ENCODE data around the gene GPR137. TPM values are rescaled to one million over a fixed set of nuclear protein-coding genes. Genes with fewer than 3 reads are reported as not detected.
A peak's percentile ranks its signal among the peaks of the same experiment; 100 is the strongest.

The GPR137 gene
- total RNA-seq, 1 experiment from 2014 or later: 51.8 TPM

GRCh38 chr11:64269540-64270220 lies 16.0 kb upstream of the GPR137 start (continued):
- TF ChIP-seq ERG (CRISPR knock-in tag; IDR thresholded peaks at IDR 0.05) (no peak), NR2C2 (CRISPR knock-in tag; IDR thresholded peaks at IDR 0.05) (peak; percentile 98), ZBTB21 (CRISPR knock-in tag; IDR thresholded peaks at IDR 0.05; ENCODE audit: borderline replicate concordance) (no peak), ZNF232 (CRISPR knock-in tag; IDR thresholded peaks at IDR 0.05) (no peak), ZNF532 (CRISPR knock-in tag; IDR thresholded peaks at IDR 0.05; ENCODE audit: borderline replicate concordance) (no peak), ZSCAN18 (CRISPR knock-in tag; IDR thresholded peaks at IDR 0.05) (no peak), SMAD4 (CRISPR knock-in tag; IDR thresholded peaks at IDR 0.05) (no peak), TP53 (CRISPR knock-in tag; IDR thresholded peaks at IDR 0.05) (no peak), JUN (CRISPR knock-in tag; IDR thresholded peaks at IDR 0.05) (no peak), IRF2 (CRISPR knock-in tag; IDR thresholded peaks at IDR 0.05; ENCODE audit: borderline replicate concordance, low read depth) (no peak), SMAD3 (CRISPR knock-in tag; IDR thresholded peaks at IDR 0.05; ENCODE audit: borderline replicate concordance) (no peak; the same call in 1 of the 2 replicates), GTF2I (CRISPR knock-in tag; conservative IDR thresholded peaks at IDR 0.05) (no peak), FOXP1 (CRISPR knock-in tag; IDR thresholded peaks at IDR 0.05; ENCODE audit: borderline replicate concordance) (peak; percentile 73), TCF7 (CRISPR knock-in tag; IDR thresholded peaks at IDR 0.05; ENCODE audit: low read depth) (0 out of 2 replicates have a peak, but pooled peaks have one; percentile 19), OVOL2 (CRISPR knock-in tag; IDR thresholded peaks at IDR 0.05; ENCODE audit: borderline replicate concordance) (no peak; the same call in 1 of the 2 replicates), JAZF1 (CRISPR knock-in tag; IDR thresholded peaks at IDR 0.05) (no peak), ZNF423 (CRISPR knock-in tag; IDR thresholded peaks at IDR 0.05) (no peak), SP1 (CRISPR knock-in tag; conservative IDR thresholded peaks at IDR 0.05) (peak; percentile 99), GABPB1 (CRISPR knock-in tag; IDR thresholded peaks at IDR 0.05) (peak; percentile 91), TEAD1 (CRISPR knock-in tag; IDR thresholded peaks at IDR 0.05) (peak; percentile 89; the same call in 1 of the 2 replicates), ZNF671 (CRISPR knock-in tag; IDR thresholded peaks at IDR 0.05) (no peak)
- TF ChIP-seq, protein P1, sequence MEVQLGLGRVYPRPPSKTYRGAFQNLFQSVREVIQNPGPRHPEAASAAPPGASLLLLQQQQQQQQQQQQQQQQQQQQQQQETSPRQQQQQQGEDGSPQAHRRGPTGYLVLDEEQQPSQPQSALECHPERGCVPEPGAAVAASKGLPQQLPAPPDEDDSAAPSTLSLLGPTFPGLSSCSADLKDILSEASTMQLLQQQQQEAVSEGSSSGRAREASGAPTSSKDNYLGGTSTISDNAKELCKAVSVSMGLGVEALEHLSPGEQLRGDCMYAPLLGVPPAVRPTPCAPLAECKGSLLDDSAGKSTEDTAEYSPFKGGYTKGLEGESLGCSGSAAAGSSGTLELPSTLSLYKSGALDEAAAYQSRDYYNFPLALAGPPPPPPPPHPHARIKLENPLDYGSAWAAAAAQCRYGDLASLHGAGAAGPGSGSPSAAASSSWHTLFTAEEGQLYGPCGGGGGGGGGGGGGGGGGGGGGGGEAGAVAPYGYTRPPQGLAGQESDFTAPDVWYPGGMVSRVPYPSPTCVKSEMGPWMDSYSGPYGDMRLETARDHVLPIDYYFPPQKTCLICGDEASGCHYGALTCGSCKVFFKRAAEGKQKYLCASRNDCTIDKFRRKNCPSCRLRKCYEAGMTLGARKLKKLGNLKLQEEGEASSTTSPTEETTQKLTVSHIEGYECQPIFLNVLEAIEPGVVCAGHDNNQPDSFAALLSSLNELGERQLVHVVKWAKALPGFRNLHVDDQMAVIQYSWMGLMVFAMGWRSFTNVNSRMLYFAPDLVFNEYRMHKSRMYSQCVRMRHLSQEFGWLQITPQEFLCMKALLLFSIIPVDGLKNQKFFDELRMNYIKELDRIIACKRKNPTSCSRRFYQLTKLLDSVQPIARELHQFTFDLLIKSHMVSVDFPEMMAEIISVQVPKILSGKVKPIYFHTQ (CRISPR knock-in tag; IDR thresholded peaks at IDR 0.05): no peak
- TF ChIP-seq, protein P2, sequence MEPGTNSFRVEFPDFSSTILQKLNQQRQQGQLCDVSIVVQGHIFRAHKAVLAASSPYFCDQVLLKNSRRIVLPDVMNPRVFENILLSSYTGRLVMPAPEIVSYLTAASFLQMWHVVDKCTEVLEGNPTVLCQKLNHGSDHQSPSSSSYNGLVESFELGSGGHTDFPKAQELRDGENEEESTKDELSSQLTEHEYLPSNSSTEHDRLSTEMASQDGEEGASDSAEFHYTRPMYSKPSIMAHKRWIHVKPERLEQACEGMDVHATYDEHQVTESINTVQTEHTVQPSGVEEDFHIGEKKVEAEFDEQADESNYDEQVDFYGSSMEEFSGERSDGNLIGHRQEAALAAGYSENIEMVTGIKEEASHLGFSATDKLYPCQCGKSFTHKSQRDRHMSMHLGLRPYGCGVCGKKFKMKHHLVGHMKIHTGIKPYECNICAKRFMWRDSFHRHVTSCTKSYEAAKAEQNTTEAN (CRISPR knock-in tag; IDR thresholded peaks at IDR 0.05): peak; percentile 99
- TF ChIP-seq, protein P3, sequence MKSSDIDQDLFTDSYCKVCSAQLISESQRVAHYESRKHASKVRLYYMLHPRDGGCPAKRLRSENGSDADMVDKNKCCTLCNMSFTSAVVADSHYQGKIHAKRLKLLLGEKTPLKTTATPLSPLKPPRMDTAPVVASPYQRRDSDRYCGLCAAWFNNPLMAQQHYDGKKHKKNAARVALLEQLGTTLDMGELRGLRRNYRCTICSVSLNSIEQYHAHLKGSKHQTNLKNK (CRISPR knock-in tag; IDR thresholded peaks at IDR 0.05): peak; percentile 70
- TF ChIP-seq, protein P4, sequence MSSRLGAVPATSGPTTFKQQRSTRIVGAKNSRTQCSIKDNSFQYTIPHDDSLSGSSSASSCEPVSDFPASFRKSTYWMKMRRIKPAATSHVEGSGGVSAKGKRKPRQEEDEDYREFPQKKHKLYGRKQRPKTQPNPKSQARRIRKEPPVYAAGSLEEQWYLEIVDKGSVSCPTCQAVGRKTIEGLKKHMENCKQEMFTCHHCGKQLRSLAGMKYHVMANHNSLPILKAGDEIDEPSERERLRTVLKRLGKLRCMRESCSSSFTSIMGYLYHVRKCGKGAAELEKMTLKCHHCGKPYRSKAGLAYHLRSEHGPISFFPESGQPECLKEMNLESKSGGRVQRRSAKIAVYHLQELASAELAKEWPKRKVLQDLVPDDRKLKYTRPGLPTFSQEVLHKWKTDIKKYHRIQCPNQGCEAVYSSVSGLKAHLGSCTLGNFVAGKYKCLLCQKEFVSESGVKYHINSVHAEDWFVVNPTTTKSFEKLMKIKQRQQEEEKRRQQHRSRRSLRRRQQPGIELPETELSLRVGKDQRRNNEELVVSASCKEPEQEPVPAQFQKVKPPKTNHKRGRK (CRISPR knock-in tag; IDR thresholded peaks at IDR 0.05; ENCODE audit: borderline replicate concordance): no peak
- TF ChIP-seq, protein P5, sequence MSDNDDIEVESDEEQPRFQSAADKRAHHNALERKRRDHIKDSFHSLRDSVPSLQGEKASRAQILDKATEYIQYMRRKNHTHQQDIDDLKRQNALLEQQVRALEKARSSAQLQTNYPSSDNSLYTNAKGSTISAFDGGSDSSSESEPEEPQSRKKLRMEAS (CRISPR knock-in tag; IDR thresholded peaks at IDR 0.05): peak; percentile 57
